ENCODE results near the gene NGRN.
A peak's percentile ranks its signal among the peaks of the same experiment; 100 is the strongest.

GRCh38 chr15:90300988-90301706 lies 35.7 kb downstream of the NGRN start:
- TF ChIP-seq CTCF (IDR thresholded peaks at IDR 0.05) = peak; percentile 79
- TF ChIP-seq FOXM1 (IDR thresholded peaks at IDR 0.05; ENCODE audit: low read depth) = no peak
- TF ChIP-seq POLR2AphosphoS5 (IDR thresholded peaks at IDR 0.05; ENCODE audit: low read depth, low read length) = no peak
- no peak for TF ChIP-seq USF2 (IDR thresholded peaks at IDR 0.05; ENCODE audit: borderline replicate concordance, low read depth, low read length)
- TF ChIP-seq YY1 (IDR thresholded peaks at IDR 0.05; ENCODE audit: low read depth) = no peak
- TF ChIP-seq EP300 (IDR thresholded peaks at IDR 0.05; ENCODE audit: borderline replicate concordance in 1 of 2, low read depth in 1 of 2, low read length in 1 of 2) = no peak
